Omental fat pad (tissue), 4 donors: Measurements from ENCODE around the gene FNIP2. TPM values are rescaled to one million over a fixed set of nuclear protein-coding genes. Genes with fewer than 3 reads are reported as not detected.
"Not testable (repeated sequence)": the region's sequence is repeated elsewhere in the genome, so short reads cannot be mapped to it uniquely, and the experiment has no call there.

Experiments
- ATAC-seq: fragments of 150-250 bp; one replicate; pipeline ENCODE4 v1.9.1; 2016; ENCODE audit warnings: mild to moderate bottlenecking, moderate library complexity; ENCODE audit not compliant: low FRiP score
- DNase-seq: peaks from one replicate; pipeline ENCODE4 v3.0.0-alpha.2; 2019; ENCODE audit warnings: low spot score
- small RNA-seq: library from RNA; depleted of rRNA; stranded (forward); fragments of <200 nt; gene quantifications from one replicate; pipeline ENCODE3, GENCODE V24; 2016
- total RNA-seq, 4 donors: library from RNA; depleted of rRNA; stranded (reverse); fragments of >200 nt; gene quantifications; one replicate each; pipeline ENCODE4 v1.1.0, GENCODE V29; 2016
- TF ChIP-seq, protein P1 (sequence below), 3 donors: fragments of 450-650 bp; IDR thresholded peaks; one replicate each; pipeline ENCODE4 v1.5.1; 2016 to 2017; ENCODE audit warnings: antibody characterized with exemption in 3 of 3, mild to moderate bottlenecking in 3 of 3, moderate library complexity in 2 of 3

The FNIP2 gene
- total RNA-seq, 4 donors from 2014 or later: 56.4 to 125 (median 73.4) TPM

DNA sequence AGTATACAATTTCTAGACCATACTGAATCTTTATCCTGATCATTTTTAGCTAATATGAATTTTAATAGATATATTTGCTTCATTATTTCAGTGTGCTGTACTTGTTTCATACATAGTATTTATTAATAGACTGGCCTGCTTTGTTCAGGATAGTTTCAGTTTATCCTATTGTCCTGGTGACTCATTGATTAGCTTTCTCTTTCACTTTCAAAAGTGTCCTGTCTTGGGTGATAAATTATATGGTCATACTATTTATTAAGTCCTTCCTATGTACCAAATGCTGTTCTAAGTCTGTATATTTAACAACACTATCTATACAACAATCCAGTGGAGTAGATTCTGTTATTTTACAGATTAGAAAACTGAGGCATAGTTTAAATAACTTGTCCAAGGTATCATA is 180.3 kb downstream of the FNIP2 start:
- ATAC-seq (no peak), DNase-seq (no peak)
- TF ChIP-seq, protein P1, sequence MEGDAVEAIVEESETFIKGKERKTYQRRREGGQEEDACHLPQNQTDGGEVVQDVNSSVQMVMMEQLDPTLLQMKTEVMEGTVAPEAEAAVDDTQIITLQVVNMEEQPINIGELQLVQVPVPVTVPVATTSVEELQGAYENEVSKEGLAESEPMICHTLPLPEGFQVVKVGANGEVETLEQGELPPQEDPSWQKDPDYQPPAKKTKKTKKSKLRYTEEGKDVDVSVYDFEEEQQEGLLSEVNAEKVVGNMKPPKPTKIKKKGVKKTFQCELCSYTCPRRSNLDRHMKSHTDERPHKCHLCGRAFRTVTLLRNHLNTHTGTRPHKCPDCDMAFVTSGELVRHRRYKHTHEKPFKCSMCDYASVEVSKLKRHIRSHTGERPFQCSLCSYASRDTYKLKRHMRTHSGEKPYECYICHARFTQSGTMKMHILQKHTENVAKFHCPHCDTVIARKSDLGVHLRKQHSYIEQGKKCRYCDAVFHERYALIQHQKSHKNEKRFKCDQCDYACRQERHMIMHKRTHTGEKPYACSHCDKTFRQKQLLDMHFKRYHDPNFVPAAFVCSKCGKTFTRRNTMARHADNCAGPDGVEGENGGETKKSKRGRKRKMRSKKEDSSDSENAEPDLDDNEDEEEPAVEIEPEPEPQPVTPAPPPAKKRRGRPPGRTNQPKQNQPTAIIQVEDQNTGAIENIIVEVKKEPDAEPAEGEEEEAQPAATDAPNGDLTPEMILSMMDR (IDR thresholded peaks at IDR 0.05): no peak

DNA sequence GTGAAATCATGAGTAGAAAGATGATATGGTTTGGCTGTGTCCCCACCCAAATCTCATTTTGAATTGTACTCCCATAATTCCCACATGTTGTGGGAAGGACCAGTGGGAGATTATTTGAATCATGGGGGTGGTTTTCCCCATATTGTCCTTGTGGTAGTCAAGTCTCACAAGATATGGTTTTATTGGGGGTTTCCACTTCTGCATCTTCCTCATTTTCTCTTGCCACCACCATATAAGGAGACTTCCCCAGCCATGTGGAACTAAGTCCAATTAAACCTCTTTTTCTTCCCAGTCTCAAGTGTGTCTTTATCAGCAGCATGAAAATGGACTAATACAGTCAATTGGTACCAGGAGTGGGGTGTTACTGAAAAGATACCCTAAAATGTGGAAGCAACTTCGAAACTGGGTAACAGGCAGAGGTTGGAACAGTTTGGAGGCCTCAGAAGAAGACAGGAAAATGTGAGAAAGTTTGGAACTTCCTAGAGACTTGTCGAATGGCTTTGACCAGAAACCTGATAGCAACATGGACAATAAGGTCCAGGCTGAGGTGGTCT is 183.5 kb downstream of the FNIP2 start:
- not testable (repeated sequence) for ATAC-seq, DNase-seq

DNA sequence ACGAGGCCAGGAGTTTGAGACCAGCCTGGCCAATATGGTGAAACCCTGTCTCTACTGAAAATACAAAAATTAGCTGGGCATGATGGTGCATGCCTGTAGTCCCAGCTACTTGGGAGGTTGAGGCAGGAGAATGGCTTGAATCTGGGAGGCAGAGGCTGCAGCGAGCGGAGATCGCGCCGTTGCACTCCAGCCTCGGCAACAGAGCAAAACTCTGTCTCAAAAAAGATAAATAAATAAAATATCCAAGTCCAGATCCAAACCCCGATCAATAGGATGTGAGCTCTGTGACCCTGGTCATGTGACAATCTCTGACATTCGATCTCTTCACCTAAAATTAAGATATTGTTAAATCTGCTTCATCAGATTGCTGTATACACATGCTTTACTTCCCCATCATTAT is 187.5 kb downstream of the FNIP2 start:
- not testable (repeated sequence) for ATAC-seq, DNase-seq

DNA sequence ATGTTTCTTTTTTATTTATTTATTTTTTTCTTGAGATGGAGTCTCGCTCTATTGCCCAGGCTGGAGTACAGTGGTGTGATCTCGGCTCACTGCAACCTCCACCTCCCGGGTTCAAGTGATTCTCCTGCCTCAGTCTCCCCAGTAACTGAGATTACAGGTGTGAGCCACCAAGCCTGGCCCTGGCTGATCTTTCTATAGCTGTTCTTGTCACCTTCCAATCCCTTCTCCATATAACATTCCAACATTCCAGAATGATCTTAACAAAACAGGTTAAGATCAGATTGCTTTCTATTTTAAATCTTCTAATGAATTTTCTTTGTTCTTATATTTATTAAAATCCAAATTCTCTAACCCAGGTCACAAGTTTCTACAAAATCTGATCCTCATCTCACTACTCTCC is 188.1 kb downstream of the FNIP2 start:
- DNase-seq, ATAC-seq: not testable (repeated sequence)

Small RNAs within 50 kb of the gene (small RNA-seq; reads per million reads assigned to genes)
- gene RF00157 (not detected), gene RNU6-128P (not detected)

Other genes with a start within 250 kb of the FNIP2 start
- gene RXFP1, start 247.1 kb upstream of the FNIP2 start, total RNA-seq: under 1 TPM in 1 of 4 donors, not detected in 3; 0.13 TPM
- gene C4orf46, start 97.1 kb upstream of the FNIP2 start, total RNA-seq: 1 to 10 TPM; 3.2 to 5.0 (median 3.4) TPM
- gene ETFDH, start 96.7 kb upstream of the FNIP2 start, total RNA-seq: 10 to 100 TPM; 26.4 to 68.9 (median 48.7) TPM
- gene PPID, start 45.6 kb upstream of the FNIP2 start, total RNA-seq: 10 to 100 TPM; 15.6 to 23.9 (median 20.4) TPM